HG02840 (cell line): Measurements from ENCODE around the gene EFHD1.

Experiments
- ATAC-seq: cut with Tn5 transposase; IDR thresholded peaks from one replicate; pipeline ENCODE4 v1.9.1; 2021; ENCODE audit warnings: mild to moderate bottlenecking, moderate library complexity, moderate number of reproducible peaks; ENCODE audit not compliant: unreplicated experiment, low FRiP score

Gene EFHD1

GRCh38 chr2:232633413-232634205, at the start of gene EFHD1:
EFHD1 (plus strand) TSS chr2:232633604; CDS start chr2:232633705, 101 bp downstream.
- no peak for ATAC-seq

GRCh38 chr2:232584238-232584637, 49.2 kb upstream of the EFHD1 start:
- no peak for ATAC-seq

- no peak for ATAC-seq
Measured at GRCh38 chr2:232586943-232587505, 46.4 kb upstream of the EFHD1 start.

- no peak for ATAC-seq
Measured at GRCh38 chr2:232587512-232587911, 45.9 kb upstream of the EFHD1 start.

- ATAC-seq = no peak
Measured at GRCh38 chr2:232588031-232588430, 45.4 kb upstream of the EFHD1 start.

- no peak for ATAC-seq
Measured at GRCh38 chr2:232588680-232589585, 44.5 kb upstream of the EFHD1 start.

GRCh38 chr2:232592772-232593395, 40.5 kb upstream of the EFHD1 start:
- no peak for ATAC-seq

GRCh38 chr2:232593982-232594381, 39.4 kb upstream of the EFHD1 start:
- ATAC-seq = no peak

GRCh38 chr2:232597362-232598079, 35.9 kb upstream of the EFHD1 start:
- ATAC-seq = no peak

- no peak for ATAC-seq
Measured at GRCh38 chr2:232598293-232598692, 35.1 kb upstream of the EFHD1 start.

GRCh38 chr2:232600053-232600773, 33.2 kb upstream of the EFHD1 start:
- no peak for ATAC-seq

GRCh38 chr2:232603283-232603682, 30.1 kb upstream of the EFHD1 start:
- no peak for ATAC-seq

GRCh38 chr2:232604535-232604934, 28.9 kb upstream of the EFHD1 start:
- ATAC-seq = no peak

- ATAC-seq = no peak
Measured at GRCh38 chr2:232607011-232607410, 26.4 kb upstream of the EFHD1 start.

GRCh38 chr2:232609607-232610006, 23.8 kb upstream of the EFHD1 start:
- ATAC-seq = no peak

- no peak for ATAC-seq
Measured at GRCh38 chr2:232610081-232610480, 23.3 kb upstream of the EFHD1 start.

GRCh38 chr2:232611061-232611460, 22.3 kb upstream of the EFHD1 start:
- ATAC-seq = no peak

- ATAC-seq = no peak
Measured at GRCh38 chr2:232611559-232612218, 21.7 kb upstream of the EFHD1 start.
